ENCODE data around the gene KCNF1.
"Not testable (repeated sequence)": the region's sequence is repeated elsewhere in the genome, so short reads cannot be mapped to it uniquely, and the experiment has no call there.

Gene KCNF1

GRCh38 chr2:10946394-10946793, 34.7 kb downstream of the KCNF1 start:
- DNase-seq (ENCODE audit: low read depth): no peak

- no peak for DNase-seq (ENCODE audit: low read depth)
Measured at GRCh38 chr2:10947005-10947440, 35.3 kb downstream of the KCNF1 start.

- DNase-seq (ENCODE audit: low read depth): no peak
Measured at GRCh38 chr2:10947446-10948187, 35.9 kb downstream of the KCNF1 start.

GRCh38 chr2:10948188-10948564, 36.4 kb downstream of the KCNF1 start:
- no peak for DNase-seq (ENCODE audit: low read depth)

- no peak for DNase-seq (ENCODE audit: low read depth)
Measured at GRCh38 chr2:10948606-10949230, 37.0 kb downstream of the KCNF1 start.

- no peak for DNase-seq (ENCODE audit: low read depth)
Measured at GRCh38 chr2:10949835-10950234, 38.1 kb downstream of the KCNF1 start.

GRCh38 chr2:10951558-10952414, 40.1 kb downstream of the KCNF1 start:
- DNase-seq (ENCODE audit: low read depth): no peak

GRCh38 chr2:10954416-10954815, 42.7 kb downstream of the KCNF1 start:
- no peak for DNase-seq (ENCODE audit: low read depth)

- DNase-seq (ENCODE audit: low read depth): no peak
Measured at GRCh38 chr2:10954856-10955818, 43.4 kb downstream of the KCNF1 start.

- DNase-seq (ENCODE audit: low read depth): no peak
Measured at GRCh38 chr2:10956006-10956790, 44.5 kb downstream of the KCNF1 start.

GRCh38 chr2:10957391-10957790, 45.7 kb downstream of the KCNF1 start:
- DNase-seq (ENCODE audit: low read depth): no peak

GRCh38 chr2:10958452-10958851, 46.7 kb downstream of the KCNF1 start:
- not testable (repeated sequence) for DNase-seq (ENCODE audit: low read depth)

- no peak for DNase-seq (ENCODE audit: low read depth)
Measured at GRCh38 chr2:10960606-10961489, 49.1 kb downstream of the KCNF1 start.

- no peak for DNase-seq (ENCODE audit: low read depth)
Measured at GRCh38 chr2:10961490-10961875, 49.7 kb downstream of the KCNF1 start.

GRCh38 chr2:10962004-10962403, 50.3 kb downstream of the KCNF1 start:
- DNase-seq (ENCODE audit: low read depth): no peak

GRCh38 chr2:10963155-10963554, 51.4 kb downstream of the KCNF1 start:
- no peak for DNase-seq (ENCODE audit: low read depth)
